ENCODE data around the gene RAPGEF1.
"Not testable (repeated sequence)": the region's sequence is repeated elsewhere in the genome, so short reads cannot be mapped to it uniquely, and the experiment has no call there.

RAPGEF1 gene, protein sequence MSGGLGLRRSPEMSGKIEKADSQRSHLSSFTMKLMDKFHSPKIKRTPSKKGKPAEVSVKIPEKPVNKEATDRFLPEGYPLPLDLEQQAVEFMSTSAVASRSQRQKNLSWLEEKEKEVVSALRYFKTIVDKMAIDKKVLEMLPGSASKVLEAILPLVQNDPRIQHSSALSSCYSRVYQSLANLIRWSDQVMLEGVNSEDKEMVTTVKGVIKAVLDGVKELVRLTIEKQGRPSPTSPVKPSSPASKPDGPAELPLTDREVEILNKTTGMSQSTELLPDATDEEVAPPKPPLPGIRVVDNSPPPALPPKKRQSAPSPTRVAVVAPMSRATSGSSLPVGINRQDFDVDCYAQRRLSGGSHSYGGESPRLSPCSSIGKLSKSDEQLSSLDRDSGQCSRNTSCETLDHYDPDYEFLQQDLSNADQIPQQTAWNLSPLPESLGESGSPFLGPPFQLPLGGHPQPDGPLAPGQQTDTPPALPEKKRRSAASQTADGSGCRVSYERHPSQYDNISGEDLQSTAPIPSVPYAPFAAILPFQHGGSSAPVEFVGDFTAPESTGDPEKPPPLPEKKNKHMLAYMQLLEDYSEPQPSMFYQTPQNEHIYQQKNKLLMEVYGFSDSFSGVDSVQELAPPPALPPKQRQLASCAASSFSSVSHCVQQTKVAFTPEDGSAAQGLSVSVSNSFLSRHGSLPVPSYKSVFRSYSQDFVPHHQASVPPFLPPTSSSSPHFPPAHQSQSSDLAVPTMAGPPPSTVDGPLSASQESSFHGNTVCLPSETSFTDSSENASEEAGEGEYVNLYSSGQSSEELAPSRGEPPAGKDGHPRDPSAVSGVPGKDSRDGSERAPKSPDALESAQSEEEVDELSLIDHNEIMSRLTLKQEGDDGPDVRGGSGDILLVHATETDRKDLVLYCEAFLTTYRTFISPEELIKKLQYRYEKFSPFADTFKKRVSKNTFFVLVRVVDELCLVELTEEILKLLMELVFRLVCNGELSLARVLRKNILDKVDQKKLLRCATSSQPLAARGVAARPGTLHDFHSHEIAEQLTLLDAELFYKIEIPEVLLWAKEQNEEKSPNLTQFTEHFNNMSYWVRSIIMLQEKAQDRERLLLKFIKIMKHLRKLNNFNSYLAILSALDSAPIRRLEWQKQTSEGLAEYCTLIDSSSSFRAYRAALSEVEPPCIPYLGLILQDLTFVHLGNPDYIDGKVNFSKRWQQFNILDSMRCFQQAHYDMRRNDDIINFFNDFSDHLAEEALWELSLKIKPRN (N-terminal part only)

DNA sequence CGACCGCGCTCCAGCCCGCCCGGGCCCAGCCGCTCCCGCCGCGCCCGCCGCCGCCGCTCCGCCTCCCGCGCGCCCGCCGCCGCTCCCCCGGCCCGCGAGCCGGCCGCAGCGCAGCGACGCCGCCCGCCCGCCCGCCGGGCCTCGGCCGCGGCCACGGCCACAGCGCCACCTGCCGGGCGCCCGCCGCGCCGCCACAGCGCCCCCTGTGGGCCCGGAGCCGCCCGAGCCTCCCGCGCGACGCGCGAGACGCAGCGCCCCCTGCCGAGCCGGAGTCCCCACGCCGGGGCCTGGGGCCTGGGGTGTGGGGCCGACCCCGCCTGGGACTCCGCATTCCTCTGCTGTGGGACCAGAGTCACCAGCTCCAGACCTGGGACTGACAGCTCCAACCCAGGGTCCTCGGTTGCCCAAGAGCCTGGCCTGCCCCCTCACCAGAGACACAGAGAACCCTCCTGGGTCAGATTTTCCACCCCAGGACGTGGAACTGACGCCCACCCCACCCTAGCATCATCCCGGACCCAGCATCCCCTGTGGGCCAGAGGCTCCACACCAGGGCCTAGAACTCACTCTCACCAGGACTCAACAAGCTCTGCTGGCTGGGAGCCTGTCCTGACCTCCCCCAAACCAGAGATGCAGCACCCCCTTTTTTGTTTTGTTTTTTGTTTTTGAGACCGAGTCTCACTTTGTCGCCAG lies at the start of gene RAPGEF1:
Gene RAPGEF1 (minus strand): TSS at position 118 of the 690 bp plus-strand sequence. CDS start 246 bp downstream, outside the sequence.
- peak; percentile 32 for DNase-seq (ENCODE audit: low read depth, low spot score)

GRCh38 chr9:131788851-131789250 lies 49.0 kb upstream of the RAPGEF1 start:
- no peak for DNase-seq (ENCODE audit: low read depth, low spot score)

GRCh38 chr9:131787838-131788237 lies 48.0 kb upstream of the RAPGEF1 start:
- no peak for DNase-seq (ENCODE audit: low read depth, low spot score)

GRCh38 chr9:131784748-131785501 lies 45.0 kb upstream of the RAPGEF1 start:
- DNase-seq (ENCODE audit: low read depth, low spot score), result no peak

GRCh38 chr9:131781069-131781468 lies 41.2 kb upstream of the RAPGEF1 start:
- no peak for DNase-seq (ENCODE audit: low read depth, low spot score)

DNA sequence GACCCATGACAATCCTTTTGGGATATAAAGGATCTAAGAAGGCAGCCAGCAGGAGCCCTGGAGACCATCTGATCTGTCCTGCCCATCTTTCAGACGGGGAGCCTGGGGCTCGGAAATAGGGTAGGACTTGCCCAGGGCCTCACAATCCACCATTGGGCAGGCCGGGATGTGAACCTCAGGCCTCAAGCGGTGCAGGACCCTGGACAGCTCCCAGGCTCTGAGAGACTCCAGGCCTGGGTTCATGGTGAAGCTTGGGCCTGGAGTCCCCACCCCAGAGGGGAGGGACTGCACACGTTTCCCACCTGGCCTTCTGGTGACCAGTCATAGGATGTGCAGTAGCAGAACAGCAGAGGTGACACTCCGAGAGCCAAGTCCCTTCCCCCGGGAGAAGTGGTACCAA lies 36.6 kb upstream of the RAPGEF1 start:
- DNase-seq (ENCODE audit: low read depth, low spot score), result peak; percentile 79

DNA sequence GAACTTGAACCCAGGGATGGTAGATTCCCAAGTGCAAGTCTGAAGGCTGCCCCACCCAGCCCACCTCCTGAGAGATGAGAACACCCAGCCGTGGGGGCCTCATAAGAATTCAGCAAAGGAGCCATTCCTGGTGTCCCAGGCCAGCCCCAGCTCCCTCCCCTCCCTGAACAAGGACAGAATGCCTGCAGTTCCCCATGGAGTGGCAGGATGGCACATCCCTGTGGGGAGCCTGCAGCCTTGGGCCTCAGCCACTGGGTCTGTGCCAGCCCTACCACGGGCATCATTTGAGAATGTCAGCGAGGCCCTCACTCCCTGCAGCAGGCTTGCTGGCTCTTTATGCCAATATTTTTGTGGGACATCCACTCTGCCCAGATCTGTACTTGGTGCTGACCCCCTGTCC lies 36.2 kb upstream of the RAPGEF1 start:
- no peak for DNase-seq (ENCODE audit: low read depth, low spot score)

DNA sequence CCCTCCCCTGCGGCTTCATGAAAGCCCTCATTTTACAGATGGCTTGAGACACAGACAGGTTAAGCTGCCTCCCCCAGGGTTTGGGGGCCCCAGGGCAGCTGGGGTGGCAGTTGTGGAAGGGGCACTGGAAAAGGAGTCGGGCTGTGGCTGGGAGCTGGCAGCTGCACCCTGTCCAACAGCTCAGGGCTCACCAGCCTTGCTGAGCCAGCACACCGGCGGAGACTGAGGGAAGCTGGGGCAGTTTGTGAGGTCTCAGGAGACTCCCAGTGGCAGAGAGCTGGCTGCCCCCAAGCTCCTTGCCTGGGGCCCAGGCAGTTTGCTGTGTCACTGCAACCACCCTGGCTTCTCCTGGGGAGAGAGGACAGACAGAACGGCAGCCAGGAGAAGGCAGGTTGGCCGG lies 34.8 kb upstream of the RAPGEF1 start:
- DNase-seq (ENCODE audit: low read depth, low spot score), result no peak

- peak; percentile 56 for DNase-seq (ENCODE audit: low read depth, low spot score)
Measured at GRCh38 chr9:131773911-131774379, 34.1 kb upstream of the RAPGEF1 start.

DNA sequence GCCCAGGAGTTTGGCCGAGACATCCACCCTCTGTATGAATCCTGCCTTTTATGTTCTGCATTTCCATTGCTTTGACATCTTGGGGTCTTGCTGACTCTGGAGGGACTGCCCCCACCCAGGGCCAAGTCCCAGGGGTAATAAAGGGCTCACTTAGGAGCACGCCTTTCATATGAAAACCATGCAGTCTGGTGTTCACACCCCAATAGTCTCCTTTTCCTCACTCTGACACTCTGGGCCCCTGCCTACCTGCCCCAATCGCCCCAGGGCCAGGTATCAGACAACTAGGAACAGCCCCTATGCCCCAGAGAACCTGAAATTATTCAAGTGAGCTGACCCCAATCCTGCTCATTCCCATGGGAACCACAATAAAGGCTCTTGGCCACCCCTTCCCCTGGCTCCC lies 33.1 kb upstream of the RAPGEF1 start:
- no peak for DNase-seq (ENCODE audit: low read depth, low spot score)

- no peak for DNase-seq (ENCODE audit: low read depth, low spot score)
Measured at GRCh38 chr9:131771646-131772045, 31.8 kb upstream of the RAPGEF1 start.

- peak; percentile 61 for DNase-seq (ENCODE audit: low read depth, low spot score)
Measured at GRCh38 chr9:131769361-131769760, 29.5 kb upstream of the RAPGEF1 start.

DNA sequence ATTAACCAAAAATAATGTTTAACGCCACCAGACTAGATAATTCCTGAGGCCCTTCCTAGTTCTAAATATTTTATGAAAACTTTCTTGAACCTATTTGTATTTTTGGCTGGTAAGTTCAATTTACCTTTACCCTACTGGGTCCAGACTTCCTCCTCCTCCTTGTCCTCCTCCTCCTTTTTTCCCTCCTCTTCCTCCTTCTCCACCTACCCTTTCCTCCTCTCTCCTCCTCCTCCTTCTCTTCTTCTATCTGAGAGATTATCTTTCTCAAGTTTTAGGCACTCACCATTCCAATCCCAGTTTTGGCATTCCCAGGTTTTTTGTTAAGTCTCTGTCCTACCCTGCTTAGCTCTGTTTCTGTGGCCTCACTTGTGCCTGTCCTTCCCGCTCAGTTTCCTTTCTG lies 24.7 kb upstream of the RAPGEF1 start:
- no peak for DNase-seq (ENCODE audit: low read depth, low spot score)

- DNase-seq (ENCODE audit: low read depth, low spot score), result peak; percentile 81
Measured at GRCh38 chr9:131762356-131762932, 22.6 kb upstream of the RAPGEF1 start.

DNA sequence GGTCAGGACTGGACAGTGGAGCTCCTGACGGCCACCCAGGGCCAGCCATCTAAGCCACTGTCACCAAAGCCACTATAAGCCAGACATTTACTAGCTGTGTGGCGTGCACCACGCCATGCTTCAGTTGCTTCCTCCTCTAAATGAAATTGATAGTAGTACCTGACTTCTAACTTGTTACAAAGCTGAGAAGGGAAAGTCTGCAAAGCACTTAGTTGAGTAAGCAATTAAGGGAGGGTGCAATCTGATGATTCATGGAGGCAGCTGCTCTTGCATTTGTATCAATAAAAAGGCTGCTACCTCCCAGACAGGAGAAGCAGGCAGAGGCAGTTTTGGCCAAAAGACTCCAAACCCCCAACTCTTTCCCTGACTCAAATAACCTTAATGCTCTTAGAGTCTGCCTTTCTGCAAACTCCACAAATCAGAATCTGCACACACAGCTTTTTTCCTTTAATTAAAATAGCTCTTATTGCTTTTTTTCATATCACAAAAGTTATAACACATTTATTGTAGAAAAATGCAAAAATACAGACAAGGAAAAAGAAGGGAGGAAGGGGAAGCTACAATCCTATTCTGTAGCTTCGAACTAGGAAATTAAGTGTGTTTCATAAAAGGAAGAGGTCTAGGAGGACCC lies 19.3 kb upstream of the RAPGEF1 start:
- DNase-seq (ENCODE audit: low read depth, low spot score), result no peak

- no peak for DNase-seq (ENCODE audit: low read depth, low spot score)
Measured at GRCh38 chr9:131757549-131757948, 17.7 kb upstream of the RAPGEF1 start.

DNA sequence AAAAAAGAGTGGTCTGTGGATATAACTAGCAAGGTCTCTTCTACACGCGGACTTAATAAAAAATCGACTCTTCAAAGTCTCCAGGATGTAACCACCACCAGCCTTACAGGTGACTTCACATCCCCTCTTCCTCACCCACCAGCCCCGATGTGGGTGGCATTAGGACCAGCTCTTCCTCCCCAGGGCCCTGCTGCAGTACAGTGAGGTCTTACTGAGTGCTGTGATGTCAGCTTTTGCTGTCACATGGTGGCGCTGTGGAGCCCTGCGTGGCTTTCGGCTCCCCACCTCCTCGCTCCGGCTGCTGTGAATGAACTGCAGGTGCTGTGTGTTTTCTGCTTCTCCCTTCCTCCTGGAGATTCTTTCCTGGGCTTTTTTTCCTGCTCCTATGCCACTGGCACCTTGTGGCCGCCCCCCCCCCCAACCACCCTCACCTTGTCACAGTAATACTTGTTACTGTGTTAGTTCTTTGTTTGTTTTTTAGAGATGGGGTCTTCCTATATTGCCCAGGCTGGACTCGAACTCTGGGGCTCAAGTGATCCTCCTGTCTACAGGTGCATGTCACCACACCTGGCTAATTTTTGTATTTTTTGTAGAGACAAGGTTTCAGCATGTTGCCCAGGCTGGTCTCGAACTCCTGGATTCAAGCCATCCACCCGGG lies 15.8 kb upstream of the RAPGEF1 start:
- DNase-seq (ENCODE audit: low read depth, low spot score), result peak; percentile 93

- peak; percentile 91 for DNase-seq (ENCODE audit: low read depth, low spot score)
Measured at GRCh38 chr9:131754846-131755245, 15.0 kb upstream of the RAPGEF1 start.

GRCh38 chr9:131753751-131754150 lies 13.9 kb upstream of the RAPGEF1 start:
- DNase-seq (ENCODE audit: low read depth, low spot score), result not testable (repeated sequence)

Data from ELF-1 (cell line).